Gastrocnemius medialis (tissue), 4 donors: ENCODE results near the gene MEDAG. TPM values are rescaled to one million over a fixed set of nuclear protein-coding genes. Genes with fewer than 3 reads are reported as not detected.
A peak's percentile ranks its signal among the peaks of the same experiment; 100 is the strongest.

Experiments
- ATAC-seq, 2 donors: fragments of 150-250 bp; one replicate each; pipeline ENCODE4 v1.9.1; 2016
- DNase-seq, 2 donors: peaks; one replicate each; pipeline ENCODE4 v3.0.0-alpha.2; 2019
- H3K27ac ChIP-seq, 4 donors: fragments of 200-600 bp; sonication (generic); 1 replicate in 1 of 4; 2 replicates in 3 of 4; pipeline ENCODE4 v1.5.1; 2016 to 2018; ENCODE audit warnings: mild to moderate bottlenecking in 2 of 4, moderate library complexity in 1 of 4
- H3K27me3 ChIP-seq, 3 donors: fragments of 200-600 bp; sonication (generic) in 2 of 3; 1 replicate in 1 of 3; 2 replicates in 2 of 3; pipeline versions ENCODE4 v1.5.1 to v1.6.0; 2016 to 2019; ENCODE audit warnings: mild to moderate bottlenecking in 1 of 3, moderate library complexity in 1 of 3
- H3K36me3 ChIP-seq, 2 donors: fragments of 200-600 bp; sonication (generic) in 1 of 2; one replicate each; pipeline ENCODE4 v1.5.1; 2017 to 2018
- H3K4me1 ChIP-seq, 2 donors: fragments of 200-600 bp; sonication (generic) in 1 of 2; one replicate each; pipeline ENCODE4 v1.5.1; 2016 to 2017; ENCODE audit warnings: mild to moderate bottlenecking in 2 of 2
- H3K4me3 ChIP-seq, 4 donors: fragments of 200-600 bp; sonication (generic) in 3 of 4; 1 replicate in 1 of 4; 2 replicates in 3 of 4; pipeline ENCODE4 v1.5.1; 2016 to 2019; ENCODE audit warnings: mild to moderate bottlenecking in 2 of 4
- H3K9me3 ChIP-seq, 3 donors: fragments of 200-600 bp; sonication (generic) in 2 of 3; 1 replicate in 1 of 3; 2 replicates in 2 of 3; pipeline ENCODE4 v1.5.1; 2016 to 2019
- CTCF ChIP-seq, 5 experiments: fragments of 450-650 bp in 3 of 5; fragments of 200-600 bp in 2 of 5; sonication (generic) in 2 of 5; IDR thresholded peaks in 4 of 5; conservative IDR thresholded peaks in 1 of 5; 1 replicate in 4 of 5; 2 replicates in 1 of 5; pipeline ENCODE4 v1.5.1; 2016 to 2019; ENCODE audit warnings: antibody characterized with exemption in 5 of 5, mild to moderate bottlenecking in 3 of 5, moderate library complexity in 3 of 5
- POLR2A ChIP-seq, 2 donors: fragments of 450-650 bp; IDR thresholded peaks; one replicate each; pipeline ENCODE4 v1.6.1; 2017; ENCODE audit warnings: antibody characterized with exemption in 2 of 2, mild to moderate bottlenecking in 2 of 2, moderate library complexity in 2 of 2
- in situ Hi-C, 4 donors: fragments of 200-750 bp; cut with MboI; loops; one replicate each; pipeline versions ENCODE4 v1.15.0 to v1.8.0; 2017; ENCODE audit warnings: low sequenced_read_pairs in 4 of 4
- intact Hi-C: fragments of 100-400 bp; cut with DNase I; formaldehyde crosslinking; loops from one replicate; pipeline ENCODE4 v1.15.1; 2023; ENCODE audit warnings: low total_unique reads
- total RNA-seq, 4 donors: library from RNA; depleted of rRNA; stranded (reverse); fragments of >200 nt; gene quantifications; one replicate each; pipeline versions ENCODE4 v1.1.0 to v1.2.3, GENCODE V29; 2016

Gene MEDAG
- total RNA-seq, 4 donors from 2014 or later: 12.8 to 37.7 (median 23.3) TPM

- in situ Hi-C loops: no loop called here
- TF ChIP-seq POLR2A (IDR thresholded peaks at IDR 0.05) (no peak), CTCF (IDR thresholded peaks at IDR 0.05 in 4 of 5, conservative IDR thresholded peaks at IDR 0.05 in 1 of 5) (no peak)
- H3K27ac ChIP-seq: peak overlapping the region; percentile 49 to 76 (median 61)
- no peaks in the 10 kb centered on the region for H3K9me3 ChIP-seq
- peak in 1 of 2 donors; percentile 75 for DNase-seq
- H3K4me3 ChIP-seq: no peak overlapping the region
- no peaks in the 10 kb centered on the region for H3K27me3 ChIP-seq
- ATAC-seq: peak; percentile 68 to 70
- intact Hi-C loops: no loop called here
- H3K4me1 ChIP-seq: no peaks in the 10 kb centered on the region
- H3K36me3 ChIP-seq: no peaks in the 10 kb centered on the region
Observed at GRCh38 chr13:30881191-30881651, 24.9 kb upstream of the MEDAG start.

- no peak for ATAC-seq
- TF ChIP-seq POLR2A (IDR thresholded peaks at IDR 0.05) (no peak), CTCF (IDR thresholded peaks at IDR 0.05 in 4 of 5, conservative IDR thresholded peaks at IDR 0.05 in 1 of 5) (no peak)
- Histone ChIP-seq H3K27me3 (no peaks in the 10 kb centered on the region), H3K4me3 (no peak overlapping the region), H3K4me1 (no peaks in the 10 kb centered on the region), H3K9me3 (no peaks in the 10 kb centered on the region), H3K27ac (peak overlapping the region; percentile 49 to 76 (median 61)), H3K36me3 (no peaks in the 10 kb centered on the region)
- in situ Hi-C loops: no loop called here
- no peak for DNase-seq
- intact Hi-C loops: no loop called here
Observed at GRCh38 chr13:30882026-30882850, 23.8 kb upstream of the MEDAG start.

- Histone ChIP-seq H3K4me1 (no peaks in the 10 kb centered on the region), H3K27ac (no peak overlapping the region), H3K4me3 (no peak overlapping the region), H3K9me3 (no peaks in the 10 kb centered on the region), H3K36me3 (no peaks in the 10 kb centered on the region), H3K27me3 (no peaks in the 10 kb centered on the region)
- TF ChIP-seq POLR2A (IDR thresholded peaks at IDR 0.05) (no peak), CTCF (IDR thresholded peaks at IDR 0.05 in 4 of 5, conservative IDR thresholded peaks at IDR 0.05 in 1 of 5) (no peak)
- DNase-seq (no peak), ATAC-seq (no peak)
- intact Hi-C loops: no loop called here
- in situ Hi-C loops: no loop called here
Observed at GRCh38 chr13:30882996-30883766, 22.9 kb upstream of the MEDAG start.

GRCh38 chr13:30884543-30884942 is 21.5 kb upstream of the MEDAG start:
- no peaks in the 10 kb centered on the region for H3K9me3 ChIP-seq
- H3K27ac ChIP-seq: no peak overlapping the region
- in situ Hi-C loops (no loop called here), intact Hi-C loops (no loop called here)
- no peak overlapping the region for H3K4me3 ChIP-seq
- H3K4me1 ChIP-seq: no peaks in the 10 kb centered on the region
- TF ChIP-seq CTCF (IDR thresholded peaks at IDR 0.05 in 4 of 5, conservative IDR thresholded peaks at IDR 0.05 in 1 of 5): no peak
- TF ChIP-seq POLR2A (IDR thresholded peaks at IDR 0.05): no peak
- H3K27me3 ChIP-seq: no peaks in the 10 kb centered on the region
- no peaks in the 10 kb centered on the region for H3K36me3 ChIP-seq
- ATAC-seq (no peak), DNase-seq (no peak)
